ENCODE data around the gene PDE8A. TPM values are rescaled to one million over a fixed set of nuclear protein-coding genes. Genes with fewer than 3 reads are reported as not detected.

PDE8A gene
- total and polyA plus RNA-seq, 2 donors = 8.5 to 23.0 TPM

- no peak overlapping the region for H3K27ac ChIP-seq (ENCODE audit: low read depth in 1 of 2, low read length in 1 of 2)
- no peaks in the 10 kb centered on the region for H3K36me3 ChIP-seq (ENCODE audit: control insufficient read depth in 2 of 2, insufficient read depth in 2 of 2, low read length in 1 of 2)
- no peak overlapping the region for H3K4me3 ChIP-seq (ENCODE audit: low read length in 2 of 2)
- peaks cover under 1 to 5% of the 10 kb centered on the region in 2 donors for H3K4me1 ChIP-seq (ENCODE audit: control insufficient read depth in 2 of 2, insufficient read depth in 2 of 2, low read length in 2 of 2)
- DNase-seq (ENCODE audit: low read depth in 6 of 9, low spot score in 9 of 9) = peak in 2 of 9 donors; percentile 23 to 35
- no peaks in the 10 kb centered on the region for H3K9me3 ChIP-seq (ENCODE audit: control insufficient read depth in 2 of 2, insufficient read depth in 1 of 2, low read length in 1 of 2)
- H3K27me3 ChIP-seq (ENCODE audit: control insufficient read depth in 2 of 2, insufficient read depth in 1 of 2, low read length in 1 of 2) = peaks cover 0 to 4% of the 10 kb centered on the region in 2 donors
- WGBS = 42% methylated on average over 15 of the region's 15 CpGs
Measured at GRCh38 chr15:84955089-84955848, 26.4 kb upstream of the PDE8A start.

GRCh38 chr15:84956199-84956598, 25.5 kb upstream of the PDE8A start:
- no peak for DNase-seq (ENCODE audit: low read depth in 6 of 9, low spot score in 9 of 9)
- peaks cover 0 to 4% of the 10 kb centered on the region in 2 donors for H3K27me3 ChIP-seq (ENCODE audit: control insufficient read depth in 2 of 2, insufficient read depth in 1 of 2, low read length in 1 of 2)
- no peaks in the 10 kb centered on the region for H3K9me3 ChIP-seq (ENCODE audit: control insufficient read depth in 2 of 2, insufficient read depth in 1 of 2, low read length in 1 of 2)
- no peak overlapping the region for H3K4me3 ChIP-seq (ENCODE audit: low read length in 2 of 2)
- H3K27ac ChIP-seq (ENCODE audit: low read depth in 1 of 2, low read length in 1 of 2) = no peak overlapping the region
- H3K36me3 ChIP-seq (ENCODE audit: control insufficient read depth in 2 of 2, insufficient read depth in 2 of 2, low read length in 1 of 2) = no peaks in the 10 kb centered on the region
- H3K4me1 ChIP-seq (ENCODE audit: control insufficient read depth in 2 of 2, insufficient read depth in 2 of 2, low read length in 2 of 2) = peaks cover 2 to 12% of the 10 kb centered on the region in 2 donors
- 92% methylated on average over 2 of the region's 2 CpGs for WGBS

- H3K36me3 ChIP-seq (ENCODE audit: control insufficient read depth in 2 of 2, insufficient read depth in 2 of 2, low read length in 1 of 2) = no peaks in the 10 kb centered on the region
- H3K27me3 ChIP-seq (ENCODE audit: control insufficient read depth in 2 of 2, insufficient read depth in 1 of 2, low read length in 1 of 2) = peaks cover 0 to 4% of the 10 kb centered on the region in 2 donors
- H3K9me3 ChIP-seq (ENCODE audit: control insufficient read depth in 2 of 2, insufficient read depth in 1 of 2, low read length in 1 of 2) = peaks cover 0 to 7% of the 10 kb centered on the region in 2 donors
- H3K4me3 ChIP-seq (ENCODE audit: low read length in 2 of 2) = no peak overlapping the region
- DNase-seq (ENCODE audit: low read depth in 6 of 9, low spot score in 9 of 9) = peak in 1 of 9 donors; percentile 30
- H3K27ac ChIP-seq (ENCODE audit: low read depth in 1 of 2, low read length in 1 of 2) = no peak overlapping the region
- WGBS = 95% methylated on average over 13 of the region's 13 CpGs
- H3K4me1 ChIP-seq (ENCODE audit: control insufficient read depth in 2 of 2, insufficient read depth in 2 of 2, low read length in 2 of 2) = peaks cover 2 to 10% of the 10 kb centered on the region in 2 donors
Measured at GRCh38 chr15:84960391-84961113, 21.1 kb upstream of the PDE8A start.

GRCh38 chr15:84961114-84961452, 20.6 kb upstream of the PDE8A start:
- Histone ChIP-seq H3K9me3 (ENCODE audit: control insufficient read depth in 2 of 2, insufficient read depth in 1 of 2, low read length in 1 of 2) (peaks cover 0 to 7% of the 10 kb centered on the region in 2 donors), H3K27me3 (ENCODE audit: control insufficient read depth in 2 of 2, insufficient read depth in 1 of 2, low read length in 1 of 2) (peaks cover 0 to 3% of the 10 kb centered on the region in 2 donors), H3K36me3 (ENCODE audit: control insufficient read depth in 2 of 2, insufficient read depth in 2 of 2, low read length in 1 of 2) (no peaks in the 10 kb centered on the region), H3K4me3 (ENCODE audit: low read length in 2 of 2) (no peak overlapping the region), H3K27ac (ENCODE audit: low read depth in 1 of 2, low read length in 1 of 2) (no peak overlapping the region), H3K4me1 (ENCODE audit: control insufficient read depth in 2 of 2, insufficient read depth in 2 of 2, low read length in 2 of 2) (peaks cover 2 to 8% of the 10 kb centered on the region in 2 donors)
- WGBS = 98% methylated on average over 3 of the region's 3 CpGs
- no peak for DNase-seq (ENCODE audit: low read depth in 6 of 9, low spot score in 9 of 9)

- Histone ChIP-seq H3K4me3 (ENCODE audit: low read length in 2 of 2) (no peak overlapping the region), H3K27me3 (ENCODE audit: control insufficient read depth in 2 of 2, insufficient read depth in 1 of 2, low read length in 1 of 2) (peaks cover 0 to 3% of the 10 kb centered on the region in 2 donors), H3K36me3 (ENCODE audit: control insufficient read depth in 2 of 2, insufficient read depth in 2 of 2, low read length in 1 of 2) (no peaks in the 10 kb centered on the region), H3K27ac (ENCODE audit: low read depth in 1 of 2, low read length in 1 of 2) (no peak overlapping the region), H3K9me3 (ENCODE audit: control insufficient read depth in 2 of 2, insufficient read depth in 1 of 2, low read length in 1 of 2) (peaks cover 0 to 7% of the 10 kb centered on the region in 2 donors), H3K4me1 (ENCODE audit: control insufficient read depth in 2 of 2, insufficient read depth in 2 of 2, low read length in 2 of 2) (peaks cover 2 to 8% of the 10 kb centered on the region in 2 donors)
- DNase-seq (ENCODE audit: low read depth in 6 of 9, low spot score in 9 of 9) = no peak
- 95% methylated on average over 3 of the region's 3 CpGs for WGBS
Measured at GRCh38 chr15:84961707-84962106, 19.9 kb upstream of the PDE8A start.

GRCh38 chr15:84962955-84963354, 18.7 kb upstream of the PDE8A start:
- Histone ChIP-seq H3K4me3 (ENCODE audit: low read length in 2 of 2) (no peak overlapping the region), H3K36me3 (ENCODE audit: control insufficient read depth in 2 of 2, insufficient read depth in 2 of 2, low read length in 1 of 2) (no peaks in the 10 kb centered on the region)
- WGBS = 93% methylated on average over 3 of the region's 3 CpGs

GRCh38 chr15:84967380-84967779, 14.3 kb upstream of the PDE8A start:
- DNase-seq (ENCODE audit: low read depth in 6 of 9, low spot score in 9 of 9) = no peak
- 76% methylated on average over 3 of the region's 3 CpGs for WGBS
- H3K27me3 ChIP-seq (ENCODE audit: control insufficient read depth in 2 of 2, insufficient read depth in 1 of 2, low read length in 1 of 2) = peaks cover 0 to 3% of the 10 kb centered on the region in 2 donors
- H3K36me3 ChIP-seq (ENCODE audit: control insufficient read depth in 2 of 2, insufficient read depth in 2 of 2, low read length in 1 of 2) = no peaks in the 10 kb centered on the region
- H3K27ac ChIP-seq (ENCODE audit: low read depth in 1 of 2, low read length in 1 of 2) = no peak overlapping the region
- peaks cover 0 to 10% of the 10 kb centered on the region in 2 donors for H3K9me3 ChIP-seq (ENCODE audit: control insufficient read depth in 2 of 2, insufficient read depth in 1 of 2, low read length in 1 of 2)
- H3K4me3 ChIP-seq (ENCODE audit: low read length in 2 of 2) = no peak overlapping the region
- no peaks in the 10 kb centered on the region for H3K4me1 ChIP-seq (ENCODE audit: control insufficient read depth in 2 of 2, insufficient read depth in 2 of 2, low read length in 2 of 2)

More at GRCh38 chr15:84962955-84963354, 18.7 kb upstream of the PDE8A start:
- Histone ChIP-seq H3K9me3 (ENCODE audit: control insufficient read depth in 2 of 2, insufficient read depth in 1 of 2, low read length in 1 of 2) (peaks cover 0 to 7% of the 10 kb centered on the region in 2 donors), H3K27me3 (ENCODE audit: control insufficient read depth in 2 of 2, insufficient read depth in 1 of 2, low read length in 1 of 2) (peaks cover 0 to 3% of the 10 kb centered on the region in 2 donors), H3K4me1 (ENCODE audit: control insufficient read depth in 2 of 2, insufficient read depth in 2 of 2, low read length in 2 of 2) (peaks cover 2 to 8% of the 10 kb centered on the region in 2 donors), H3K27ac (ENCODE audit: low read depth in 1 of 2, low read length in 1 of 2) (no peak overlapping the region)
- no peak for DNase-seq (ENCODE audit: low read depth in 6 of 9, low spot score in 9 of 9)

- H3K27ac ChIP-seq (ENCODE audit: low read depth in 1 of 2, low read length in 1 of 2) = no peak overlapping the region
- H3K27me3 ChIP-seq (ENCODE audit: control insufficient read depth in 2 of 2, insufficient read depth in 1 of 2, low read length in 1 of 2) = peaks cover 0 to 3% of the 10 kb centered on the region in 2 donors
- H3K36me3 ChIP-seq (ENCODE audit: control insufficient read depth in 2 of 2, insufficient read depth in 2 of 2, low read length in 1 of 2) = no peaks in the 10 kb centered on the region
- no peak overlapping the region for H3K4me3 ChIP-seq (ENCODE audit: low read length in 2 of 2)
- WGBS = 95% methylated on average over 3 of the region's 3 CpGs
- H3K9me3 ChIP-seq (ENCODE audit: control insufficient read depth in 2 of 2, insufficient read depth in 1 of 2, low read length in 1 of 2) = peaks cover 0 to 10% of the 10 kb centered on the region in 2 donors
- no peaks in the 10 kb centered on the region for H3K4me1 ChIP-seq (ENCODE audit: control insufficient read depth in 2 of 2, insufficient read depth in 2 of 2, low read length in 2 of 2)
- no peak for DNase-seq (ENCODE audit: low read depth in 6 of 9, low spot score in 9 of 9)
Measured at GRCh38 chr15:84968301-84968700, 13.4 kb upstream of the PDE8A start.

- Histone ChIP-seq H3K27ac (ENCODE audit: low read depth in 1 of 2, low read length in 1 of 2) (no peak overlapping the region), H3K27me3 (ENCODE audit: control insufficient read depth in 2 of 2, insufficient read depth in 1 of 2, low read length in 1 of 2) (peaks cover 0 to 3% of the 10 kb centered on the region in 2 donors), H3K9me3 (ENCODE audit: control insufficient read depth in 2 of 2, insufficient read depth in 1 of 2, low read length in 1 of 2) (peaks cover 0 to 10% of the 10 kb centered on the region in 2 donors), H3K36me3 (ENCODE audit: control insufficient read depth in 2 of 2, insufficient read depth in 2 of 2, low read length in 1 of 2) (no peaks in the 10 kb centered on the region), H3K4me3 (ENCODE audit: low read length in 2 of 2) (no peak overlapping the region), H3K4me1 (ENCODE audit: control insufficient read depth in 2 of 2, insufficient read depth in 2 of 2, low read length in 2 of 2) (peaks cover 0 to 2% of the 10 kb centered on the region in 2 donors)
- no peak for DNase-seq (ENCODE audit: low read depth in 6 of 9, low spot score in 9 of 9)
- WGBS = 77% methylated on average over 6 of the region's 6 CpGs
Measured at GRCh38 chr15:84969257-84969656, 12.4 kb upstream of the PDE8A start.
